Measurements from ENCODE around the gene ITIH2. TPM values are rescaled to one million over a fixed set of nuclear protein-coding genes. Genes with fewer than 3 reads are reported as not detected.

The ITIH2 gene
- total RNA-seq, 6 experiments from 2014 or later: 399 to 1,113 (median 694) TPM

GRCh38 chr10:7696545-7696944, 6.6 kb upstream of the ITIH2 start:
- Histone ChIP-seq H3K27me3 (no peaks in the 10 kb centered on the region), H3K27ac (peak overlapping the region in 2 of 3 donors; percentile 14 to 87), H3K36me3 (no peaks in the 10 kb centered on the region), H3K4me3 (no peak overlapping the region), H3K4me1 (peaks cover 0 to 44% (median 19%) of the 10 kb centered on the region in 4 donors), H3K9me3 (no peaks in the 10 kb centered on the region)
- DNase-seq: peak; percentile 85 to 89 (median 89)
- ATAC-seq: peak; percentile 83 to 94 (median 88)
- 19% methylated on average over 2 of the region's 3 CpGs for WGBS (ENCODE audit: insufficient coverage, low coverage, low lambda C conversion rate, missing lambda C conversion rate)
- intact Hi-C loops (cut with DNase I): no loop called here
- TF ChIP-seq POLR2A (IDR thresholded peaks at IDR 0.05) (no peak), CTCF (IDR thresholded peaks at IDR 0.05) (no peak)

GRCh38 chr10:7697426-7697825, 5.7 kb upstream of the ITIH2 start:
- DNase-seq (no peak), ATAC-seq (peak in 3 of 4 donors; percentile 2 to 33 (median 15))
- H3K36me3 ChIP-seq: no peaks in the 10 kb centered on the region
- peak overlapping the region; percentile 6 to 87 (median 39) for H3K27ac ChIP-seq
- no peaks in the 10 kb centered on the region for H3K9me3 ChIP-seq
- H3K4me3 ChIP-seq: no peak overlapping the region
- H3K4me1 ChIP-seq: peaks cover 0 to 53% (median 21%) of the 10 kb centered on the region in 4 donors
- no peak for TF ChIP-seq CTCF (IDR thresholded peaks at IDR 0.05)
- TF ChIP-seq POLR2A (IDR thresholded peaks at IDR 0.05): no peak
- no peaks in the 10 kb centered on the region for H3K27me3 ChIP-seq
- WGBS (ENCODE audit: insufficient coverage, low coverage, low lambda C conversion rate, missing lambda C conversion rate): 52% methylated on average over 5 of the region's 8 CpGs
- intact Hi-C loops (cut with DNase I): no loop called here

GRCh38 chr10:7700577-7701125, 2.5 kb upstream of the ITIH2 start:
- no peaks in the 10 kb centered on the region for H3K36me3 ChIP-seq
- DNase-seq: peak in 1 of 3 donors; percentile 56
- ATAC-seq: peak; percentile 53 to 75 (median 63)
- intact Hi-C loops (cut with DNase I): no loop called here
- no peaks in the 10 kb centered on the region for H3K9me3 ChIP-seq
- 17% methylated on average over 2 of the region's 2 CpGs for WGBS (ENCODE audit: insufficient coverage, low coverage, low lambda C conversion rate, missing lambda C conversion rate)
- no peak overlapping the region for H3K4me3 ChIP-seq
- H3K4me1 ChIP-seq: peaks cover 0 to 56% (median 20%) of the 10 kb centered on the region in 4 donors
- no peaks in the 10 kb centered on the region for H3K27me3 ChIP-seq
- TF ChIP-seq CTCF (IDR thresholded peaks at IDR 0.05) (no peak), POLR2A (IDR thresholded peaks at IDR 0.05) (peak; percentile 15)
- peak overlapping the region; percentile 8 to 87 (median 17) for H3K27ac ChIP-seq

- intact Hi-C loops (cut with DNase I): no loop called here
- Histone ChIP-seq H3K4me3 (no peak overlapping the region), H3K27ac (peak overlapping the region; percentile 8 to 87 (median 17)), H3K27me3 (no peaks in the 10 kb centered on the region), H3K4me1 (peaks cover 0 to 55% (median 17%) of the 10 kb centered on the region in 4 donors), H3K36me3 (no peaks in the 10 kb centered on the region), H3K9me3 (no peaks in the 10 kb centered on the region)
- TF ChIP-seq POLR2A (IDR thresholded peaks at IDR 0.05) (no peak), CTCF (IDR thresholded peaks at IDR 0.05) (no peak)
- ATAC-seq (peak in 1 of 4 donors; percentile 8), DNase-seq (no peak)
- 55% methylated on average over 5 of the region's 8 CpGs for WGBS (ENCODE audit: insufficient coverage, low coverage, low lambda C conversion rate, missing lambda C conversion rate)
Measured at GRCh38 chr10:7701158-7701742, 1.9 kb upstream of the ITIH2 start.

Data from right lobe of liver (tissue), 6 donors.